ENCODE data around the gene CRTC2.
"Not testable (repeated sequence)": the region's sequence is repeated elsewhere in the genome, so short reads cannot be mapped to it uniquely, and the experiment has no call there.

CRTC2 gene

GRCh38 chr1:153991151-153991630 lies 32.8 kb upstream of the CRTC2 start:
- DNase-seq (ENCODE audit: low read depth), result no peak
- H3K4me3 ChIP-seq (ENCODE audit: low read length), result peak overlapping the region; percentile 93
- TF ChIP-seq CTCF (conservative IDR thresholded peaks at IDR 0.05; ENCODE audit: low read depth, low read length), result no peak

GRCh38 chr1:153990468-153991150 lies 32.2 kb upstream of the CRTC2 start, which contains the start of gene RPS27:
TSS of gene RPS27 (plus strand) at chr1:153990762. CDS start at chr1:153990797, 35 bp downstream.
- DNase-seq (ENCODE audit: low read depth), result peak; percentile 95
- peak within 1 kb of the TSS; percentile 93 for H3K4me3 ChIP-seq (ENCODE audit: low read length)
- no peak for TF ChIP-seq CTCF (conservative IDR thresholded peaks at IDR 0.05; ENCODE audit: low read depth, low read length)

GRCh38 chr1:153987621-153988020 lies 29.2 kb upstream of the CRTC2 start:
- H3K4me3 ChIP-seq (ENCODE audit: low read length), result no peak overlapping the region
- TF ChIP-seq CTCF (conservative IDR thresholded peaks at IDR 0.05; ENCODE audit: low read depth, low read length), result no peak
- no peak for DNase-seq (ENCODE audit: low read depth)

- H3K4me3 ChIP-seq (ENCODE audit: low read length), result peak within 1 kb of the TSS; percentile 87
- no peak for DNase-seq (ENCODE audit: low read depth)
- no peak for TF ChIP-seq CTCF (conservative IDR thresholded peaks at IDR 0.05; ENCODE audit: low read depth, low read length)
Measured at GRCh38 chr1:153985941-153986761, 27.7 kb upstream of the CRTC2 start, which contains the start of gene RAB13. TSS of gene RAB13 (minus strand) at chr1:153986339. CDS start at chr1:153986236, 103 bp downstream.

GRCh38 chr1:153985341-153985912 lies 27.0 kb upstream of the CRTC2 start:
- no peak for DNase-seq (ENCODE audit: low read depth)
- H3K4me3 ChIP-seq (ENCODE audit: low read length), result peak overlapping the region; percentile 87
- TF ChIP-seq CTCF (conservative IDR thresholded peaks at IDR 0.05; ENCODE audit: low read depth, low read length), result no peak

- TF ChIP-seq CTCF (conservative IDR thresholded peaks at IDR 0.05; ENCODE audit: low read depth, low read length), result no peak
- no peak overlapping the region for H3K4me3 ChIP-seq (ENCODE audit: low read length)
- no peak for DNase-seq (ENCODE audit: low read depth)
Measured at GRCh38 chr1:153984123-153984894, 25.9 kb upstream of the CRTC2 start.

GRCh38 chr1:153981735-153982134 lies 23.3 kb upstream of the CRTC2 start:
- not testable (repeated sequence) for H3K4me3 ChIP-seq (ENCODE audit: low read length); DNase-seq (ENCODE audit: low read depth)

- DNase-seq (ENCODE audit: low read depth); H3K4me3 ChIP-seq (ENCODE audit: low read length): not testable (repeated sequence)
Measured at GRCh38 chr1:153979091-153979490, 20.7 kb upstream of the CRTC2 start.
